Stimulated activated CD4-positive, alpha-beta T cell treated with anti-CD3 and anti-CD28 coated beads, Interleukin-12 subunit alpha, Interleukin-12 subunit beta, amount 100 ng/mL, for 48 hours (primary cell): ENCODE data around the gene HNRNPA3.
"Not testable (repeated sequence)": the region's sequence is repeated elsewhere in the genome, so short reads cannot be mapped to it uniquely, and the experiment has no call there.

Experiments
- DNase-seq, 3 donors: peaks; one replicate each; pipeline ENCODE4 v3.0.0-alpha.2; 2020; ENCODE audit warnings: low read depth in 2 of 3, low spot score in 1 of 3

The HNRNPA3 gene

GRCh38 chr2:177232098-177232704 is 19.6 kb downstream of the HNRNPA3 start:
- DNase-seq, result no peak

GRCh38 chr2:177234267-177234666 is 21.7 kb downstream of the HNRNPA3 start:
- no peak for DNase-seq

- DNase-seq, result no peak
Observed at GRCh38 chr2:177235855-177236437, 23.4 kb downstream of the HNRNPA3 start.

- DNase-seq, result no peak
Observed at GRCh38 chr2:177237932-177238331, 25.3 kb downstream of the HNRNPA3 start.

GRCh38 chr2:177239053-177239452 is 26.5 kb downstream of the HNRNPA3 start:
- no peak for DNase-seq

- no peak for DNase-seq
Observed at GRCh38 chr2:177239932-177240630, 27.5 kb downstream of the HNRNPA3 start.

- no peak for DNase-seq
Observed at GRCh38 chr2:177241711-177242120, 29.1 kb downstream of the HNRNPA3 start.

- no peak for DNase-seq
Observed at GRCh38 chr2:177242121-177242987, 29.8 kb downstream of the HNRNPA3 start.

- DNase-seq, result no peak
Observed at GRCh38 chr2:177243073-177243472, 30.5 kb downstream of the HNRNPA3 start.

- DNase-seq, result no peak
Observed at GRCh38 chr2:177243476-177243875, 30.9 kb downstream of the HNRNPA3 start.

- DNase-seq, result no peak
Observed at GRCh38 chr2:177244244-177244771, 31.7 kb downstream of the HNRNPA3 start.

- no peak for DNase-seq
Observed at GRCh38 chr2:177245010-177245422, 32.4 kb downstream of the HNRNPA3 start.

- no peak for DNase-seq
Observed at GRCh38 chr2:177246000-177246399, 33.4 kb downstream of the HNRNPA3 start.

GRCh38 chr2:177246523-177247030 is 34.0 kb downstream of the HNRNPA3 start:
- DNase-seq, result not testable (repeated sequence)

GRCh38 chr2:177247693-177248262 is 35.2 kb downstream of the HNRNPA3 start:
- no peak for DNase-seq

GRCh38 chr2:177249038-177249437 is 36.4 kb downstream of the HNRNPA3 start:
- DNase-seq, result no peak

- no peak for DNase-seq
Observed at GRCh38 chr2:177250461-177250860, 37.9 kb downstream of the HNRNPA3 start.

GRCh38 chr2:177251165-177251542 is 38.6 kb downstream of the HNRNPA3 start:
- DNase-seq, result no peak

- no peak for DNase-seq
Observed at GRCh38 chr2:177252808-177253531, 40.4 kb downstream of the HNRNPA3 start.

- no peak for DNase-seq
Observed at GRCh38 chr2:177253704-177254103, 41.1 kb downstream of the HNRNPA3 start.
